NCI-H82 (cell line): Measurements from ENCODE around the gene ZSWIM3.

Source experiments
- DNase-seq: peaks from one replicate; lab custom pipeline; 2025; lab: John Stamatoyannopoulos, UW

ZSWIM3 gene

GRCh38 chr20:45833030-45833882 lies 24.2 kb upstream of the ZSWIM3 start, which contains the start of gene SNX21:
Gene SNX21 (plus strand): TSS chr20:45833799. CDS start chr20:45833920, 121 bp downstream.
- DNase-seq = peak; percentile 78

GRCh38 chr20:45833883-45834796 lies 23.3 kb upstream of the ZSWIM3 start:
- DNase-seq = peak; percentile 72

- no peak for DNase-seq
These were observed 22.6 kb upstream of the ZSWIM3 start for GRCh38 chr20:45834797-45835161.

GRCh38 chr20:45835329-45835765 lies 22.1 kb upstream of the ZSWIM3 start:
- no peak for DNase-seq

- no peak for DNase-seq
These were observed 21.6 kb upstream of the ZSWIM3 start for GRCh38 chr20:45835825-45836224.

- DNase-seq = peak; percentile 62
These were observed 20.6 kb upstream of the ZSWIM3 start for GRCh38 chr20:45836841-45837240.

- DNase-seq = no peak
These were observed 16.7 kb upstream of the ZSWIM3 start for GRCh38 chr20:45840700-45841198.

GRCh38 chr20:45841407-45842129 lies 15.8 kb upstream of the ZSWIM3 start:
- DNase-seq = no peak

GRCh38 chr20:45842169-45842812 lies 15.1 kb upstream of the ZSWIM3 start:
- DNase-seq = no peak

GRCh38 chr20:45843506-45843905 lies 13.9 kb upstream of the ZSWIM3 start:
- no peak for DNase-seq

GRCh38 chr20:45845452-45845851 lies 12.0 kb upstream of the ZSWIM3 start:
- no peak for DNase-seq

- DNase-seq = no peak
These were observed 9.0 kb upstream of the ZSWIM3 start for GRCh38 chr20:45848421-45848820.

- no peak for DNase-seq
These were observed 8.3 kb upstream of the ZSWIM3 start for GRCh38 chr20:45848969-45849582.

GRCh38 chr20:45850238-45850637 lies 7.2 kb upstream of the ZSWIM3 start:
- DNase-seq = no peak

- DNase-seq = no peak
These were observed 6.5 kb upstream of the ZSWIM3 start for GRCh38 chr20:45850926-45851325.

GRCh38 chr20:45851501-45851900 lies 5.9 kb upstream of the ZSWIM3 start:
- no peak for DNase-seq

- no peak for DNase-seq
These were observed 5.1 kb upstream of the ZSWIM3 start for GRCh38 chr20:45852326-45852725.

GRCh38 chr20:45853484-45853883 lies 3.9 kb upstream of the ZSWIM3 start:
- DNase-seq = no peak

- DNase-seq = peak; percentile 68
These were observed 435 bp downstream of the ZSWIM3 start for GRCh38 chr20:45857882-45858216.

- DNase-seq = no peak
These were observed 2.5 kb downstream of the ZSWIM3 start for GRCh38 chr20:45859916-45860315.
